NCI-H69 (cell line): ENCODE results near the gene ATP2B1.
A peak's percentile ranks its signal among the peaks of the same experiment; 100 is the strongest.

Source experiments
- DNase-seq: peaks from one replicate; lab custom pipeline; 2025; lab: John Stamatoyannopoulos, UW

ATP2B1 gene

DNA sequence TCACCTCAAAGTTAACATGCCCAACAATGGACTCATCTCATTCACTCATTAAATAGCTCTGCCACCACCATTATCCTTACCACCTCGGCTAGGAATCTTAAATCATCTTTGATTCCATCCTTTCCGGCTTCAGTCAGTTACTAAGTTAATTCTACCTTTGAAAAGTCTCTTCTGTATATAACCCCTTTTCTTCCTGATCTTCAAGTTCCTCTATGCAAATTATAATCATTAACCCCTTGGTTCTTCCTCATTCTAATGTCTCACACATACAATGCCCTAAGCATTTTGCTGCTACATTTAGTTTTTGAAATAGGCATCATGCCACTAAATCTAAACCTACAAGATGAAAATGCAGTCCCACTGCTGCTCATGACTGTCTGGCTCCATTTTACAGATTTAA lies 51.6 kb downstream of the ATP2B1 start:
- no peak for DNase-seq

- DNase-seq, result no peak
Measured at GRCh38 chr12:89655841-89656240, 52.8 kb downstream of the ATP2B1 start.

- DNase-seq, result no peak
Measured at GRCh38 chr12:89651192-89651591, 57.4 kb downstream of the ATP2B1 start.

GRCh38 chr12:89650239-89650638 lies 58.4 kb downstream of the ATP2B1 start:
- DNase-seq, result no peak

GRCh38 chr12:89649820-89650219 lies 58.8 kb downstream of the ATP2B1 start:
- no peak for DNase-seq

GRCh38 chr12:89649139-89649538 lies 59.5 kb downstream of the ATP2B1 start:
- DNase-seq, result no peak

GRCh38 chr12:89648211-89648930 lies 60.3 kb downstream of the ATP2B1 start:
- no peak for DNase-seq

DNA sequence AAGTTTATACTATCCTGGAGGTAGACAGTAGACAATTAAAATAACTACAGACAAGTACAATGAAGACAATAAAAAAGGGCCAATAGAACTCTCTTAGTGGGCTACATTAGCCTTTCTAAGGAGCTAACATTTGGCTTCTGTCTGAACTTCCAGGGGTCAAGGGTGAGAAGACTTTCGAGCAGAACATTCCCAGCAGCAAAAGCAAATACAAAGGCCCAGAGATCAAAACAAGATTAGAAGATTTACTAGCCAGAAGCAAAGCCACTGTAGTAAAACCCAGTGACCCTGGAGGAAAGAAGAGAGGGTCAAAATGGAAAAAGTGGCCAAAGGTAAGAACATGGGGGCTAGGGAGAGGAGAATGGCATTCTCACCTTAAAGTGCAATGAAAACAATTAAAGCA lies 63.2 kb downstream of the ATP2B1 start:
- no peak for DNase-seq

GRCh38 chr12:89642959-89643358 lies 65.7 kb downstream of the ATP2B1 start:
- no peak for DNase-seq

- DNase-seq, result no peak
Measured at GRCh38 chr12:89636776-89637160, 71.9 kb downstream of the ATP2B1 start.

DNA sequence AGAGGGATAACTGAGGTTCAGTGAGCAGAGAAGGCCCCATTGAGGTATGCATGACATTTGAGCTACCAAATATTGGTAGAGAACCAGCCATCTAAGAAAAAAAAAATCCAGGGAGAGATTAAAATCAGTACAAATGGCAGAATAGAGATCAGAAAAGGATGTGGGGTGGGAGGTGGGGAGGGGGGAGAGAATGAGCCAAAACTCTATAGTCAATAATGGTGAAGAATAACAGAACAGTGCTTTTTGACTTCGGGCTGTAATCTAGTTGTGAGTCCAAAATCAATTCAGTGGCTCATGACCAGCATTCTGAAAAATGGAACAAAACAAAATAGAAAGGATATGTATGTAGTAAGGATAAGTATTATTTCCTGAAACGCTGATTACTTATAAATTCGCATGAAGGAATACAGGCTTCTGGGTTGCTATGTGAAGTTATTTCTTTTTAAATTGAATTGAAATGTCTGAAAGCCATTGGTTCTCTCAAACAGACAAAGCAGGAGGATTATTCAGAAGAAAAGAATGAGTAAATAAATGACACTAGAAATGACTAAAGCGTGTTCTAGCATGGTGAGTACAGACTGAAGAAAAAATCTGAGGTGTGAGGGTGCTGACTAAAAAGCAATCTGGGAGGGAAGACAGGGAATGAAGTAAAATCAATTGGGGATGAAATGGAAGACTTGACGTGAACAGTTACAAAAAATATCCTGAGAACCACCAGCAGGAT lies 72.4 kb downstream of the ATP2B1 start:
- DNase-seq, result no peak

- no peak for DNase-seq
Measured at GRCh38 chr12:89634508-89634907, 74.1 kb downstream of the ATP2B1 start.

GRCh38 chr12:89632778-89633177 lies 75.9 kb downstream of the ATP2B1 start:
- peak; percentile 14 for DNase-seq

DNA sequence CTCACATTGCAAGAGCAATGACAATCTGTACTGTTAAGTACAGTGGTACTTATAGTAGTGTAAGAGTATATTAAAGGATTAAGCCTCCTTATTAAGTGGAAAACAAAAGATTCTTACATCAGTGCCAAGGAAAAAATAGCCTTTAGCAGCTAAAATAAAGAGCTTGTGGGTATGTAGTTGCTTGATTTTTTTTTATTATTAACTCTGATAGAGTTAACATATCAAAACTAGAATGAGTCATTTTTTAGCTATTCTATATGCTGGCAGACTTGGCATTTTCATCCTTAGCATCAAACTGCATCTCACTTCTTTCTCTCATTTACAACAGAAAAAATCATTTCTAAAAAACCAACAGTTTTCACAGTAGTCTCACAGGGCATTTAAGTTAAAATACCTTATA lies 86.5 kb downstream of the ATP2B1 start:
- no peak for DNase-seq

DNA sequence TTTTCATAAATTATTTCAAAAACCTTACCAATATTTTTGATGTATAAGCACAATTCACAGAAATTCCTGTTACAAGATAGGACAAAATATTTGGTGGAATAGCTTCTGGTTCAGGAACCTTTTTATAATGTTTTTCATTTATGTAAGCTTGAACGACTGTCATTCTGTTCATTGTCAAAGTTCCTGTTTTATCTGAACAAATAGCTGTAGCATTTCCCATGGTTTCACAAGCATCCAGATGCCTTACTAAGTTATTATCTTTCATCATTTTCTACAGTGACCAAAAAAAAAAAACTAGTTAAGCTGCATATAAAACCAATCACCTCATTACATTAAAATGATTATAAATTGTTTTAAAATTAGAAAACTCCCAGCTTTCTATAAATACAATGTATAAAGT lies 87.1 kb downstream of the ATP2B1 start:
- no peak for DNase-seq

DNA sequence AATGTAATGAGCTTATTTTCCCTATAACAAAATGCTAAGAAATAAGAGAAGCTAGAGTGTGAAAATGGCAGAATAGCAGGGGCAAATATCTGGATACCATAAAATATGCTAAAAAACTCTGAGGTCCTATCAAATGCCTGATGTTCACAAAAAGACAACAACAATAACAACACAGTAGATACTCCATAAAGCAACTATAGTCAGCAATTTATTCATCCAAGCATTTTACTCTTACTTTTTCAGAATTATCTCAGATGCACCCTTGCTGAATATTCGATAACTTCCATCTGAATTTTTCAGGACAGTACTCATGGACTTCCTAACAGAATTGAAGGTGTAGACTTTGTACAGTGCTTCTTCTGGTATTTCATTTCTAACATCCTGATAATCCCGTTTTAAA lies 88.9 kb downstream of the ATP2B1 start:
- DNase-seq, result no peak

DNA sequence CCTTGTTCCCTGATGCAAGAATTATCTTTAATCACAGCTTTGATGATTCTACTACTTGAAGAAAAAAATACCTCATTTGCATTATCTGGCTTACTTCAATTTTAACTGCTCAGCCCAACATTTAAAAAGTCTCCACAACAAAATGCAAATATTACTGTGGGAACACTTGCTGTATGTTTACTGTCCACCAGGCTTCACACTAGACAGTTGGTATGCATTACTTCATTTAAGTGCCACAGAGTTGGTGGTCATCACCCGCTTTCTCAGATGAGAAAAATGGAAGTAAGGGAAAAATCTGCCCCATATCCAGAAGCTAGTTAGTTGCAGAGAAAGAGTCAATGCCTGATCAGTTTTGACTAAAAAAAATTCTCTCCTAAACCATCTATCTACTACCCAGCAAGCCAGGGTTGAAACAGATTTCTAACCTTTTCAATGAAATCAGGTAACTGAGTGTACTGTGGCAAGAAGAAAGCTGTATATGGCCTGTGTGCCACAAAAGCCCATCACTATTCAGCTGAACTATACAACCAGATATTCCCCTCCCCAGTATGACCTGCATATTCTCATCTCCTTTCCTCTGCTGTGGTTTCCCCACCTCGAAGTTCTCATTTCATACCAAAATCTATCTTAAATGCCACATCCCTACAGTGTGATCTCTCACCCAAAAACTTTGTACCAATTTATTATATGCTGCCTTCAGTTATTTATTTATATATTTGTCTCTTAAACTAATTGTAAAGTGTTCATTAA lies 90.3 kb downstream of the ATP2B1 start:
- no peak for DNase-seq

- no peak for DNase-seq
Measured at GRCh38 chr12:89610366-89610765, 98.3 kb downstream of the ATP2B1 start.

- DNase-seq, result no peak
Measured at GRCh38 chr12:89603678-89604077, 105.0 kb downstream of the ATP2B1 start.

DNA sequence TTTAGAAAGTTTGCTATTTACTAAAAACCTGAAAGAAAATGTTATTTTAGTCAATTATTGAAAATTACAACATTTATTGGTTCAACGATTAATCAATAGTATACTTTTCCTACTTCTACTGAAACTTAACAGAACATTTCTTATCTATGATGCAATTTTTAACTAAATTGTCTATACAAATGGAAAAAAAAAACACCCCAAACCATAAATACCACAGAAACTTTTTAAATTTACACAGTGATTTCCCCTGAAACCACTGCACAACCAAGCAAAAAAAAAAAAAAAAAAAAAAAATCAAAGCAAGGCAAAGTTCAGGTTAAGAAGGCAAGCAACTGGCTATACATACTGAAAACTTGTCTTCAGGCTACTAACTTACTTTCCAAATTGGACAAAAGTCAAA lies 110.9 kb downstream of the ATP2B1 start:
- DNase-seq, result no peak

- no peak for DNase-seq
Measured at GRCh38 chr12:89597210-89597609, 111.4 kb downstream of the ATP2B1 start.

- no peak for DNase-seq
Measured at GRCh38 chr12:89593873-89594272, 114.8 kb downstream of the ATP2B1 start.

GRCh38 chr12:89593233-89593632 lies 115.4 kb downstream of the ATP2B1 start:
- DNase-seq, result no peak
